Esophagus (tissue), 2 donors: ENCODE data around the gene NCAPD2. TPM values are rescaled to one million over a fixed set of nuclear protein-coding genes. Genes with fewer than 3 reads are reported as not detected.
"Not testable (repeated sequence)": the region's sequence is repeated elsewhere in the genome, so short reads cannot be mapped to it uniquely, and the experiment has no call there.

Experiments
- H3K27ac ChIP-seq, 2 donors: one replicate each; pipeline ENCODE4 v1.5.1; 2013; ENCODE audit warnings: low read depth in 2 of 2, mild to moderate bottlenecking in 2 of 2, inconsistent platforms in 1 of 2, low read length in 1 of 2, moderate library complexity in 1 of 2
- H3K27me3 ChIP-seq, 2 donors: one replicate each; pipeline ENCODE4 v1.6.1; 2013; ENCODE audit warnings: low read length in 2 of 2, control low read depth in 1 of 2, mild to moderate bottlenecking in 1 of 2; ENCODE audit not compliant: insufficient read depth in 2 of 2, control insufficient read depth in 1 of 2
- H3K36me3 ChIP-seq, 2 donors: one replicate each; pipeline ENCODE4 v1.6.1; 2013; ENCODE audit warnings: low read length in 1 of 2; ENCODE audit not compliant: control insufficient read depth in 2 of 2, insufficient read depth in 2 of 2
- H3K4me1 ChIP-seq, 2 donors: one replicate each; pipeline ENCODE4 v1.6.1; 2013; ENCODE audit warnings: low read length in 1 of 2; ENCODE audit not compliant: control insufficient read depth in 2 of 2, insufficient read depth in 2 of 2
- H3K4me3 ChIP-seq, 2 donors: one replicate each; pipeline ENCODE4 v1.5.1; 2013; ENCODE audit warnings: low read length in 2 of 2, mild to moderate bottlenecking in 2 of 2, low read depth in 1 of 2, moderate library complexity in 1 of 2
- H3K9me3 ChIP-seq, 2 donors: one replicate each; pipeline ENCODE4 v1.6.1; 2013; ENCODE audit warnings: mild to moderate bottlenecking in 2 of 2, low read depth in 1 of 2, low read length in 1 of 2, moderate library complexity in 1 of 2; ENCODE audit not compliant: control insufficient read depth in 2 of 2, insufficient read depth in 1 of 2
- WGBS, 2 donors: extraction: QIAGEN DNeasy Blood & Tissue Kit; methylation state at CpG; one replicate each; pipeline ENCODE4 v1.1.7; 2013; 5-methylcytosine and 5-hydroxymethylcytosine counted together
- polyA plus RNA-seq, 2 donors: library from polyadenylated mRNA; stranded (reverse); fragments of 200-250 nt; gene quantifications; one replicate each; pipeline ENCODE4 v1.2.3, GENCODE V29; 2013
- donor health status: healthy with polysubstance abuse.
- donor health status: Bipolar disorder and iron deficiency.

The NCAPD2 gene
- polyA plus RNA-seq, 2 donors: 10.2 to 13.7 TPM

- H3K4me1 ChIP-seq: peaks cover 0 to 5% of the 10 kb centered on the region in 2 donors
- no peaks in the 10 kb centered on the region for H3K27me3 ChIP-seq
- H3K9me3 ChIP-seq: no peaks in the 10 kb centered on the region
- WGBS, 2 donors: 78 to 81% methylated on average over 6 of the region's 6 CpGs
- H3K36me3 ChIP-seq: peaks cover 8 to 41% of the 10 kb centered on the region in 2 donors
- H3K27ac ChIP-seq: peak overlapping the region in 1 of 2 donors; percentile 38
- no peak overlapping the region for H3K4me3 ChIP-seq
Observed at GRCh38 chr12:6463858-6464257, 30.0 kb upstream of the NCAPD2 start.

GRCh38 chr12:6464531-6464930 is 29.4 kb upstream of the NCAPD2 start:
- H3K4me1 ChIP-seq: peaks cover 0 to 8% of the 10 kb centered on the region in 2 donors
- no peaks in the 10 kb centered on the region for H3K9me3 ChIP-seq
- WGBS, 2 donors: 87 to 90% methylated on average over 8 of the region's 8 CpGs
- H3K27ac ChIP-seq: peak overlapping the region in 1 of 2 donors; percentile 24
- H3K27me3 ChIP-seq: no peaks in the 10 kb centered on the region
- peaks cover 8 to 39% of the 10 kb centered on the region in 2 donors for H3K36me3 ChIP-seq
- H3K4me3 ChIP-seq: no peak overlapping the region

DNA sequence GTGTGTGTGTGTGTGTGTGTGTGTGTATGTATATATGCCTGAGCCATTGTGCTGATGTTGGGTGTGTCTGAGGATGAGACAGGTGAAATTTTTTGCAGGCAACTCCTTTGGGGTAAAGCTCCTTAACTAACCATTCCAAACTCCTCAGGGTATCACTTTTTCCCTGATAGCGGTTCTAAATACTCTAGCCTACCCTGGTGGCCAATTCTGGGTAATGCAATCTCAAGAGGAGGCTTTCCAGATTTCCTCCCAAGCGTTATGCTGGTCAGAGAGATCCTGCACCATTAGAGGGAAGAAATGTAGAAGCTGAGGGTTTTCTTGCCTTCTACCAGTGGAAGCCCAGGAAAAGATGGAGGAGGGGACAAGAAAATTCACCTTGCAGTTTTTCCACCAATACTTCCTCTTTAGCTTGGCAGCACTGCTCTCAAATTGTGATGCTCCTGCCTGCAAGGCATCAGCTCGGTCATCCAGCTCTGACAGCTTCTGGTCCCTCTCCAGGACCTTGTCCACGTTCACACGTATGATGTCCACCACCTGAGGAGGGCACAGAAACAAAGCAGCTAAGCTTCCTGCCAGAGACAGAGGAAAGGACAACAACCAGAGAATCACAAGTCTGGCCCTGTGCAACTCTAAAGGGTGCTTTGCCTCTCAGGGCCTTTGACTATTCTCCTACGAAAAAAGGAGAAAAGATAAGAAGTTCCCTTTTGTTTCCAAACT is 28.3 kb upstream of the NCAPD2 start:
- 29 to 38% methylated on average over 6 of the region's 6 CpGs for WGBS, 2 donors
- Histone ChIP-seq H3K27ac (no peak overlapping the region), H3K9me3 (no peaks in the 10 kb centered on the region), H3K4me1 (peaks cover 0 to 8% of the 10 kb centered on the region in 2 donors), H3K36me3 (peaks cover 8 to 37% of the 10 kb centered on the region in 2 donors), H3K4me3 (no peak overlapping the region), H3K27me3 (no peaks in the 10 kb centered on the region)

DNA sequence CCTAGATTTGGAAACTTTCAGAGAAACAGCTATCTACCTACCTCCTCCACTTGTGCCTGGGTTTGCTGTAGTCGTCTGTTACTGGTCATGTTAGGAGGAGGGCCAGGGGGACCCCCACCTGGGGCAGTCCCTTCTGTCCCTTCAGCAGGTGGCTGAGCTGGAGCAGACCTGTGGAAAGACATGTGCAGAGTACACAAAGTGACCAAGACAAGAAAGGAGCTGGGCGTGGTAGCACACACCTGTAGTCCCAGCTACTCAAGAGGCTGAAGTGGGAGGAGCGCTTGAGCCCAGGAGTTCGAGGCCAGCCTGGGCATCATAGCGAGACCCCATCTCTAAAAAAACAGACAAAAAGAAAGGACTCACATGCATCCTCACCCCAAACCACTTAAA is 27.7 kb upstream of the NCAPD2 start:
- Histone ChIP-seq H3K4me3 (no peak overlapping the region), H3K36me3 (peaks cover 8 to 32% of the 10 kb centered on the region in 2 donors), H3K4me1 (peaks cover 0 to 8% of the 10 kb centered on the region in 2 donors), H3K27ac (no peak overlapping the region), H3K27me3 (no peaks in the 10 kb centered on the region), H3K9me3 (no peaks in the 10 kb centered on the region)
- 89 to 93% methylated on average over 5 of the region's 5 CpGs for WGBS, 2 donors

GRCh38 chr12:6466751-6467150 is 27.2 kb upstream of the NCAPD2 start:
- 92 to 94% methylated on average over 4 of the region's 4 CpGs for WGBS, 2 donors
- H3K36me3 ChIP-seq: peaks cover 8 to 26% of the 10 kb centered on the region in 2 donors
- H3K4me1 ChIP-seq, H3K27ac ChIP-seq, H3K27me3 ChIP-seq, H3K9me3 ChIP-seq, H3K4me3 ChIP-seq: not testable (repeated sequence)

DNA sequence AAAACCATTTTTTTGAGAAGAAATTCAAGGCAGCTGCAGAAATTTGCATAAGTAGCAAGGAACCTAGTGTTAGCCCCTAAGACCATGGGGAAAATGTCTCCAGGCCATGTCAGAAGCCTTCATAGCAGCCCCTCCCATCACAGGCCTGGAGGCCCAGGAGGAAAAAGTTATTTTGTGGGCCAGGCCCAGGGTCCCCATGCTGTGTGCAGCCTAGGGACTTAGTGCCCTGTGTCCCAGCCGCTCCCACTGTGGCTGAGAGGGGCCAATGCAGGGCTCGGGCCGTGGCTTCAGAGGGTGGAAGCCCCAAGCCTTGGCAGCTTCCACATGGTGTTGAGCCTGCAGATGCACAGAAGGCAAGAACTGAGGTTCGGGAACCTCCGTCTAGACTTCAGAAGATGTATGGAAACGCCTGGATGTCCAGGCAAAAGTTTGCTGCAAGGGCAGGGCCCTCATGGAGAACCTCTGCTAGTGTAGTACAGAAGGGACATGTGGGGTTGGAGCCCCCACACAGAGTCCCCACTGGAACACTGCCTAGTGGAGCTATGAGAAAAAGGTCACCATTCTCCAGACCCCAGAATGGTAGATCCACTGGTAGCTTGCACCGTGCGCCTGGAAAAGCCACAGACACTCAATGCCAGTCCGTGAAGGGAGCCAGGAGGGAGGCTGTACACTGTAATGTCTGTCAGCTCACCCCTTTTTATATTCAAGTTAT is 26.2 kb upstream of the NCAPD2 start:
- H3K4me3 ChIP-seq: not testable (repeated sequence)
- WGBS, 2 donors: 88 to 92% methylated on average over 9 of the region's 9 CpGs

DNA sequence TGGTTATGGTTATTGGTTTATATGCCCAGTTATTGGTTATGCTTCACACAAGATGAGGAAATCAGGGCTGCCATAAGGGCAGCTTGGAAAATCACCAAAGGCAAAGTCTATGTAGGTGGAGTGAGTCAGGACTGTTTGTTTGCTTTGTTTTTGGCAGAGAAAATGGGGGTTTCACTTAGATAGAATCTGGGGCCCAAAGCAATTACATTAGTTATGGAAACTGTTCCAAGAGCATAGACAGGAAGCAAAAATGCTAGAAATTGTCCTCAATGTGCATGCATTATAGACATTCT is 25.7 kb upstream of the NCAPD2 start:
- H3K27ac ChIP-seq: no peak overlapping the region
- H3K36me3 ChIP-seq: peaks cover 0 to 16% of the 10 kb centered on the region in 2 donors
- H3K27me3 ChIP-seq: no peaks in the 10 kb centered on the region
- H3K4me1 ChIP-seq: peaks cover 0 to 3% of the 10 kb centered on the region in 2 donors
- no peaks in the 10 kb centered on the region for H3K9me3 ChIP-seq
- H3K4me3 ChIP-seq: no peak overlapping the region

More for the DNA sequence above, 26.2 kb upstream of the NCAPD2 start:
- not testable (repeated sequence) for H3K9me3 ChIP-seq, H3K27ac ChIP-seq, H3K27me3 ChIP-seq, H3K4me1 ChIP-seq
- peaks cover 0 to 20% of the 10 kb centered on the region in 2 donors for H3K36me3 ChIP-seq

GRCh38 chr12:6469092-6469491 is 24.8 kb upstream of the NCAPD2 start:
- Histone ChIP-seq H3K4me3 (no peak overlapping the region), H3K4me1 (peaks cover 0 to 3% of the 10 kb centered on the region in 2 donors), H3K9me3 (no peaks in the 10 kb centered on the region), H3K27me3 (no peaks in the 10 kb centered on the region), H3K27ac (peak overlapping the region in 1 of 2 donors; percentile 2), H3K36me3 (peaks cover 0 to 12% of the 10 kb centered on the region in 2 donors)
- WGBS, 2 donors: 63 to 64% methylated on average over 6 of the region's 6 CpGs

DNA sequence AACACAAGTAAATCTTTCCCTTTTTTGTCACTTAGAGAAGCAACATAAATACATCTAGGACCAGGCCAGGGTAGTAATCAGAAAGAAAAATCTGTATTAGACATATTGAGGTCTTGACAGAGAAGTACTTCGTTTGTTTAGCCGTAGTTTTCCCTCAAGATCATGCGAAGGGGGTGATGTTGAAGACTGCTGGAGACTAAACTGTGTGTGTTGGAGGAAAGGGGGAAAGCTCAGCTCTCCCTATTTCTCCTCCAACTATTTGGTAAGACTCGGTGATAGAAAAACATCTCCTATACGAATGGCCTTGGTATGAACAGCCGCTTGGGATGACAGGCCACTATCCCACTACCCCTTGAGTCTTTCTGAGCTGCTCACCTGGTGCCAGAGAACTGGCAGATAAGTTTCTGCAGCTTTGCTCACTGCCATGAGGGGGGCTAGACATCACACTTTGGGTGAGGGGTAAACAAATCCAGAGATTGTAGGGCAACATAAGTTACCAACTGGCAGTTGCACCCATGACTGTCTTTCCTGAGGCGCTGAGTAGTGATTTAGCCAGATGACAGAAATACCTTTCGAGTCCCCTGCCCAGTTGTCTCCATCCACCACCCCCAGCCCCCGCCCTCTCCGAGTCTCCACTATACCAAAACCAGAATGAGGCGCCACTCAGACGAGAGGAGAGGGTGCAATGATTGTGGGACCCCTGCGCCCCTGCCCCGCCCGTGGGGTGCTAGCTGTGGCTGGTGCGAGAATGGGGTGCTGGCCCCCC is 24.1 kb upstream of the NCAPD2 start:
- Histone ChIP-seq H3K36me3 (peaks cover 0 to 6% of the 10 kb centered on the region in 2 donors), H3K27me3 (no peaks in the 10 kb centered on the region), H3K27ac (peak overlapping the region; percentile 94), H3K4me1 (peaks cover 0 to 3% of the 10 kb centered on the region in 2 donors), H3K4me3 (peak overlapping the region; percentile 67 to 82), H3K9me3 (no peaks in the 10 kb centered on the region)
- WGBS, 2 donors: 12 to 22% methylated on average over 16 of the region's 16 CpGs
